GM19463 (cell line): Measurements from ENCODE around the gene PYDC1.
"Not testable (repeated sequence)": the region's sequence is repeated elsewhere in the genome, so short reads cannot be mapped to it uniquely, and the experiment has no call there.

Experiments used
- ATAC-seq: cut with Tn5 transposase; IDR thresholded peaks from one replicate; pipeline ENCODE4 v1.9.1; 2021; ENCODE audit warnings: mild to moderate bottlenecking, moderate library complexity; ENCODE audit not compliant: unreplicated experiment

Gene PYDC1

DNA sequence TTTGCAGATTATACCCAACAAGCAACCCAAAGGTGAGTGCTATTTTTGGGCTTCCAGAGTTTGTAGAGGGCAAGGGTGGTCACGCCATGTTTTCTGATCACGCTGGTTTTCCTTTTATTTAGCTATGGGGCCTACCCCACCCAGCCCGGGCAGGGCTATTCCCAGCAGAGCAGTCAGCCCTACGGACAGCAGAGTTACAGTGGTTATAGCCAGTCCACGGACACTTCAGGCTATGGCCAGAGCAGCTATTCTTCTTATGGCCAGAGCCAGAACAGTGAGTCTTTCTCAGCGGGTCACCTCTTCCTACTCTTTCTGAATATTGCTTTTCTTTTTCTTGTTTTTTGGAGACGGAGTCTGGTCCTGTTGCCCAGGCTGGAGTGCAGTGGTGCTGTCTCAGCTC, 34.5 kb downstream of the PYDC1 start:
- ATAC-seq: no peak

- no peak for ATAC-seq
These were observed 35.7 kb downstream of the PYDC1 start for GRCh38 chr16:31181102-31181830.

GRCh38 chr16:31179747-31180459, 37.0 kb downstream of the PYDC1 start, which contains the start of gene FUS:
TSS of gene FUS (plus strand) at chr16:31180139. CDS start at chr16:31180215, 76 bp downstream.
- peak; percentile 44 for ATAC-seq

DNA sequence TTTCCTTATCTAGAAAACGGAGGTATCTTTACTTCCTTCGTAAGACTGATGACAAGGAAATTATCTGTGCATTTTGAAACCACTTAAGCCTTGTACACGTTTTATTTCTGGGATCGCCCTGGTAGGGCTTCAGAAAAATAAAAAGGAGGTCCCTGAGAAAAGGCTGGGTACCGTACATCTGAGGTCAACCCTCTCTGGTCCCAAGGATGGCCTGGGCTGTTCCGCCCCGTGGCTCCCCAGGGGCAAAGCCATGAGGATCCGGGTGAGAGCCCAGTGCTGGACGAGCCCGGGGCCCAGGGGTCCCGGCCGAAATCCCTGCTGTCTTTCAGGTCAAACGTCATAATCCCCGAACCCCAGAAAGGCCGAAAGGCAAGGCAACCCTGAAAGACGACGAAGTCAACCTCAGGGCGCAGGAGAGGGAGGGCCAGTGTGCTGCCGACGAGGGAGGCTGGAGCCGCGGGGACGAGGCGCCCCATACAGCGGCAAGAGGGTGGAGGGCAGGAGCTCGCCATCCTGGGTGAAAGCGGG, 37.7 kb downstream of the PYDC1 start:
- ATAC-seq: peak; percentile 1

DNA sequence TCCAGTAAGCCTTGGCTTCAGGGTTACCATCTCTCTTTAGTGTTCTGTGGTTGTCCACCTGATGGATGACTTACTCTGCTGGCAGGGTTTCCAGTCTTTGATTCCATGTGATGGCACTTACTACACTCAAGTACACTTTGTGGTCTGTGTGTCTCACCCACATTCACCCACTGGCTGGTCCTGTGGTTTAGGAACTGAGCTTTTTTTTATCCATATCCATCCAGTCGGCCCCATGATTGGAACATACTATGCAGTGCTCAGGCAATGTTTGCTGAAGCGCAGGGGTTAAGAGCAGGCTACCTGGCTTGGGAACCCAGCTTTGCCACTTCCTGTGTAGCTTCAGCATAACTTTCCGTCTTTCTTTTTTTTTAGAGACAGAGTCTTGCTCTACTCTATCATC, 39.8 kb downstream of the PYDC1 start:
- ATAC-seq: no peak

GRCh38 chr16:31170048-31170447, 46.9 kb downstream of the PYDC1 start:
- ATAC-seq: not testable (repeated sequence)

GRCh38 chr16:31168848-31169247, 48.1 kb downstream of the PYDC1 start:
- ATAC-seq: no peak

DNA sequence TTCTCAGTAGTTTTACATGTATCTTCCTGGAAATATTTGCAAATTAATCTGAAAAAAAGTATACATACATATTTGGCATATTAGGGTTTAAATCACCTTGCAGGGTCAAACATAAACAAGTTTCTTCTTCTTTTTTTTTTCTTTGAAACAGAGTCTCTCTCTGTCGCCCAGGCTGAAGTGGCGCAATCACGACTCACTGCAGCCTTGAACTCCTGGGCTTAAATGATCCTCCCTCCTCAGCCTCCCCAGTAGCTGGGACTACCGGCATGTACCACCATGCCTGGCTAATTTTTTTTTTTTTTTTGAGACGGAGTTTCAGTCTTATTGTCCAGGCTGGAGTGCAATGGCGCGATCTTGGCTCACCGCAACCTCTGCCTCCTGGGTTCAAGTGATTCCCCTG, 49.6 kb downstream of the PYDC1 start:
- ATAC-seq: no peak
